GM12872 (cell line): Measurements from ENCODE around the gene DNM1L.

Experiments
- CTCF ChIP-seq: IDR thresholded peaks from 3 replicates; pipeline ENCODE4 v1.5.1; 2011; ENCODE audit warnings: low read depth, mild to moderate bottlenecking, low read length, moderate library complexity; ENCODE audit not compliant: insufficient read depth

Gene DNM1L

GRCh38 chr12:32697445-32697844, 18.3 kb downstream of the DNM1L start:
- TF ChIP-seq CTCF, result no peak

GRCh38 chr12:32698285-32698684, 19.2 kb downstream of the DNM1L start:
- TF ChIP-seq CTCF, result no peak

- TF ChIP-seq CTCF, result no peak
Observed at GRCh38 chr12:32702473-32702872, 23.4 kb downstream of the DNM1L start.

GRCh38 chr12:32702946-32703345, 23.8 kb downstream of the DNM1L start:
- no peak for TF ChIP-seq CTCF

DNA sequence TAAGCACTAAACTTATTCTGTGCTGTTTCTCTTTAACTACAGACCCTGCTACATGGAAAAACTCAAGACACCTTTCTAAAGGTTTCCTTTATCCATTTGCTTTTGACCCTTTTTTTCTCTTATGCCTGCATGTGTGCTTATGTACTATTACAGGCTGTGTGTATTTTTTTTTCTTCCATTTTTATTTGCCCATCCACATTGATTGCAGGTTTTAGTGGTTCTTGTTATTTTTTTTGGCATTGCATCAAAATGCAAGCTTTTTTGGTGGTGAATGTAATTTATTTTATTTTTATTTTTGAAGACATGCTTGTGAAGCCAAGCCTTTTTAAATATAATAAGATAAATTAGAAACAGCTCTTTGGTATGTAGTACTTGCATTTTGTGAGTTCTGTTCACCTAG, 26.7 kb downstream of the DNM1L start:
- TF ChIP-seq CTCF, result no peak

DNA sequence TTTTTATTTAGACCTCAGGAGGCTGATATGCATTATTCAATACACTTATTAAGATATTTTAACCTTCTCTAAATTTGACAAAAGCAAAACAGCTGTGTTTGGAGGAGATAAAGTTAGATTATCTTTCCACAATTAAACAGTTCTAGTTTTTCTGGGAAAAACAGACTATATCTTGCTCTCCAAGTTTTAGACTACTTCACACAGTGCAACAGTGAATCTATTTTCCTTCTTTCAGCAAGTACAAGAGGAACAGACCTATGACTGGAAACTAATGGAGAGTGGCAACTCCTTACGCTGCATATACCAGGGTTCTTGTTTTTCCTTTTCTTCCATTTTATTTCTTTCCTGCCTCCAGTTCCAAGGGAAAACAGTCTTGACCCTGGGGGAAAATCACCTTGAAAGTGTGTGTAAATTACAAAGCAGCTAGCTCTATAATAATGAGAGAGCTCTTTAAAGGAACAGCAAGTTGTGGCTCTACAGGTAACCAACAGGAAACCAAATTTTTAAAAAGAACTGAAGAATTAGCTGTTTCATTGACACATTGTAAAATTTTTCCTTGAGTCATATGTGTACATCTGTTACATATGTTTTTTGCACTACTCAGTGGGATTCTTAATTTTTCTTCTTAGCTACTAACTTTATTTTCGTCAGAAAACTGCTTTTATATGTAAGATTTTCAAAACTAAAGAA, 27.4 kb downstream of the DNM1L start:
- TF ChIP-seq CTCF, result no peak

- TF ChIP-seq CTCF, result no peak
Observed at GRCh38 chr12:32708926-32709325, 29.8 kb downstream of the DNM1L start.

- TF ChIP-seq CTCF, result no peak
Observed at GRCh38 chr12:32714772-32715171, 35.7 kb downstream of the DNM1L start.
